CD14-positive monocyte (primary cell): ENCODE measurements around the gene PLPP2. TPM values are rescaled to one million over a fixed set of nuclear protein-coding genes. Genes with fewer than 3 reads are reported as not detected.

Experiments
- DNase-seq, 3 donors: peaks; one replicate each; pipeline ENCODE4 v3.0.0-alpha.2; 2011 to 2022
- H2AFZ ChIP-seq: 2 replicates; pipeline ENCODE4 v1.6.0; 2012; ENCODE audit warnings: mild to moderate bottlenecking, low read depth, low read length, inconsistent platforms; ENCODE audit not compliant: insufficient read depth, poor library complexity, severe bottlenecking
- H3K27ac ChIP-seq, 2 donors: 1 replicate in 1 of 2; 2 replicates in 1 of 2; pipeline ENCODE4 v1.5.1; 2012 to 2013; ENCODE audit warnings: low read length in 2 of 2, control low read depth in 1 of 2, inconsistent platforms in 1 of 2, low read depth in 1 of 2, mild to moderate bottlenecking in 1 of 2
- H3K27me3 ChIP-seq, 2 donors: one replicate each; pipeline versions ENCODE4 v1.6.0 to v1.6.1; 2011 to 2013; ENCODE audit warnings: low read length in 2 of 2; ENCODE audit not compliant: control insufficient read depth in 2 of 2, insufficient read depth in 2 of 2
- H3K36me3 ChIP-seq, 2 donors: replicated peaks in 1 of 2; 1 replicate in 1 of 2; 2 replicates in 1 of 2; pipeline versions ENCODE4 v1.5.1 to v1.6.1; 2012 to 2013; ENCODE audit warnings: low read length in 2 of 2, control low read depth in 1 of 2, inconsistent platforms in 1 of 2, mild to moderate bottlenecking in 1 of 2; ENCODE audit not compliant: insufficient read depth in 2 of 2, control insufficient read depth in 1 of 2
- H3K4me1 ChIP-seq, 2 donors: 1 replicate in 1 of 2; 2 replicates in 1 of 2; pipeline versions ENCODE4 v1.5.1 to v1.6.1; 2012 to 2013; ENCODE audit warnings: low read length in 2 of 2, control low read depth in 1 of 2, inconsistent platforms in 1 of 2, mild to moderate bottlenecking in 1 of 2, moderate library complexity in 1 of 2; ENCODE audit not compliant: insufficient read depth in 2 of 2, control insufficient read depth in 1 of 2
- H3K4me2 ChIP-seq: replicated peaks from 2 replicates; pipeline ENCODE3; 2012; ENCODE audit warnings: low read length, moderate library complexity, mild to moderate bottlenecking; ENCODE audit not compliant: poor library complexity, severe bottlenecking; ENCODE audit errors: extremely low read depth
- H3K4me3 ChIP-seq, 3 experiments: fragments of 200-600 bp in 1 of 3; sonication (generic) in 1 of 3; replicated peaks in 1 of 3; 1 replicate in 2 of 3; 2 replicates in 1 of 3; pipeline ENCODE4 v1.5.1; 2011 to 2013; ENCODE audit warnings: low read length in 3 of 3, mild to moderate bottlenecking in 3 of 3, control low read depth in 2 of 3, low read depth in 2 of 3, inconsistent platforms in 1 of 3, moderate library complexity in 1 of 3
- H3K79me2 ChIP-seq: 2 replicates; pipeline ENCODE4 v1.6.0; 2012; ENCODE audit warnings: mild to moderate bottlenecking, control low read depth, inconsistent platforms, low read length, moderate library complexity; ENCODE audit not compliant: insufficient read depth
- H3K9ac ChIP-seq: 2 replicates; pipeline ENCODE4 v1.6.0; 2017; ENCODE audit warnings: low read length, mild to moderate bottlenecking; ENCODE audit not compliant: insufficient read depth, poor library complexity, severe bottlenecking
- H3K9me3 ChIP-seq, 2 donors: replicated peaks in 1 of 2; 1 replicate in 1 of 2; 2 replicates in 1 of 2; pipeline versions ENCODE4 v1.5.1 to v1.6.1; 2012 to 2013; ENCODE audit warnings: low read length in 2 of 2, control low read depth in 1 of 2; ENCODE audit not compliant: control insufficient read depth in 1 of 2, insufficient read depth in 1 of 2
- H4K20me1 ChIP-seq: 2 replicates; pipeline ENCODE4 v1.6.0; 2012; ENCODE audit warnings: mild to moderate bottlenecking, low read length, control low read depth, moderate library complexity; ENCODE audit not compliant: insufficient read depth
- H3K27ac Mint-ChIP-seq, 7 donors: one replicate each; pipeline ENCODE4 v1.8.0; 2020; ENCODE audit warnings: mild to moderate bottlenecking in 7 of 7, mixed read lengths in 7 of 7, moderate library complexity in 6 of 7, inconsistent platforms in 2 of 7
- H3K27me3 Mint-ChIP-seq, 3 donors: one replicate each; pipeline ENCODE4 v1.8.0; 2021 to 2022; ENCODE audit warnings: low read depth in 3 of 3, mild to moderate bottlenecking in 3 of 3, mixed read lengths in 3 of 3, moderate library complexity in 3 of 3, inconsistent platforms in 1 of 3
- H3K36me3 Mint-ChIP-seq, 2 donors: one replicate each; pipeline ENCODE4 v1.8.0; 2020; ENCODE audit warnings: mixed read lengths in 2 of 2, inconsistent platforms in 1 of 2, mild to moderate bottlenecking in 1 of 2
- H3K4me1 Mint-ChIP-seq: one replicate; pipeline ENCODE4 v1.8.0; 2020; ENCODE audit warnings: mild to moderate bottlenecking, mixed read lengths
- H3K4me3 Mint-ChIP-seq, 2 donors: one replicate each; pipeline ENCODE4 v1.8.0; 2020; ENCODE audit warnings: mild to moderate bottlenecking in 2 of 2, mixed read lengths in 2 of 2, moderate library complexity in 1 of 2
- H3K9me3 Mint-ChIP-seq, 7 donors: one replicate each; pipeline ENCODE4 v1.8.0; 2020 to 2022; ENCODE audit warnings: mixed read lengths in 7 of 7, mild to moderate bottlenecking in 6 of 7, moderate library complexity in 6 of 7, inconsistent platforms in 2 of 7
- CTCF ChIP-seq: fragments of 200-600 bp; IDR thresholded peaks from one replicate; pipeline ENCODE4 v1.8.0; 2022; ENCODE audit warnings: antibody characterized with exemption, mild to moderate bottlenecking
- WGBS: methylation state at CpG from one replicate; pipeline ENCODE4 v1.1.5; 2013; ENCODE audit warnings: missing lambda C conversion rate; ENCODE audit not compliant: insufficient coverage; 5-methylcytosine and 5-hydroxymethylcytosine counted together
- intact Hi-C, 2 donors: fragments of 100-400 bp; cut with micrococcal nuclease; formaldehyde crosslinking; loops; one replicate each; pipeline versions ENCODE4 v1.15.0 to v1.15.1; 2023
- polyA plus RNA-seq, 3 donors: library from polyadenylated mRNA; depleted of rRNA in 1 of 3; unstranded in 2 of 3; stranded (reverse) in 1 of 3; fragments of 300-500 nt in 2 of 3; fragments of >200 nt in 1 of 3; fragmentation: Illumina TruSeq in 2 of 3; gene quantifications; 1 replicate in 2 of 3; 2 replicates in 1 of 3; pipeline ENCODE4 v1.2.3, GENCODE V29; 2012 to 2021

PLPP2 gene
- polyA plus RNA-seq, 3 donors, result 0.01 TPM; not detected in 2

- peaks cover 2% of the 10 kb centered on the region for H3K79me2 ChIP-seq
- no peaks in the 10 kb centered on the region for H3K27me3 ChIP-seq
- H3K4me1 Mint-ChIP-seq, result no peaks in the 10 kb centered on the region
These were observed 14.3 kb upstream of the PLPP2 start for GRCh38 chr19:305240-306150.

More at GRCh38 chr19:305240-306150, 14.3 kb upstream of the PLPP2 start:
- no peaks in the 10 kb centered on the region for H3K4me1 ChIP-seq
- no peak overlapping the region for H3K4me3 Mint-ChIP-seq
- DNase-seq, result no peak
- H3K9ac ChIP-seq, result no peak overlapping the region
- no peak overlapping the region for H3K4me3 ChIP-seq
- peaks cover 0 to 1% (median 0%) of the 10 kb centered on the region in 3 donors for H3K27me3 Mint-ChIP-seq
- peaks cover 59% of the 10 kb centered on the region for H4K20me1 ChIP-seq
- no peak overlapping the region for H3K4me2 ChIP-seq
- H3K27ac Mint-ChIP-seq, result peak overlapping the region in 1 of 7 donors; percentile 70
- H3K9me3 Mint-ChIP-seq, result no peaks in the 10 kb centered on the region
- WGBS, result 97% methylated on average over 40 of the region's 43 CpGs
- peaks cover 45 to 56% of the 10 kb centered on the region in 2 donors for H3K36me3 ChIP-seq
- no peak overlapping the region for H2AFZ ChIP-seq
- peaks cover 35 to 49% of the 10 kb centered on the region in 2 donors for H3K36me3 Mint-ChIP-seq
- H3K9me3 ChIP-seq, result no peaks in the 10 kb centered on the region
- TF ChIP-seq CTCF, result no peak
- intact Hi-C loops, result no loop called here
- H3K27ac ChIP-seq, result no peak overlapping the region
